GM21515 (cell line): Measurements from ENCODE around the gene TUBA1A.
"Not testable (repeated sequence)": the region's sequence is repeated elsewhere in the genome, so short reads cannot be mapped to it uniquely, and the experiment has no call there.

Experiments
- ATAC-seq: cut with Tn5 transposase; IDR thresholded peaks from one replicate; pipeline ENCODE4 v1.9.1; 2021; ENCODE audit not compliant: unreplicated experiment

TUBA1A gene

DNA sequence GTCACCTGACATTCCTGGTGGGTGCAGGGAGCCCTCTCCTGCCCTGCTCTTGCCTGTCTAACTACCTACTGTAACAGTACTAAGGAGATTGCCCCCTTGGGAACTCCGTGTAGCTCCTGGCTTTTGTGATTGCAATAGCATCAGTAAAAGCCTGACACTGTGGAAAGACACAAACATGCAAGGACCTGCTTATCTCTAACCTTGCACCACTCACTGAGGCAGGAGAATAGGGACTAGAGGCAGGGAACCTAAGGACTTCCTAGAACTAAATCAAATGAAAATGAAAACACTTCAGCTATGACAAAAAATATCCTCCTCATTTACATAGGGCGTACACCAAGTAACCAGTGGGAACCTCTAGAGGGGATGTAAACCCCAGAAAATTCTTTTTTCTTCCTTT lies 28.5 kb downstream of the TUBA1A start:
- ATAC-seq = no peak

DNA sequence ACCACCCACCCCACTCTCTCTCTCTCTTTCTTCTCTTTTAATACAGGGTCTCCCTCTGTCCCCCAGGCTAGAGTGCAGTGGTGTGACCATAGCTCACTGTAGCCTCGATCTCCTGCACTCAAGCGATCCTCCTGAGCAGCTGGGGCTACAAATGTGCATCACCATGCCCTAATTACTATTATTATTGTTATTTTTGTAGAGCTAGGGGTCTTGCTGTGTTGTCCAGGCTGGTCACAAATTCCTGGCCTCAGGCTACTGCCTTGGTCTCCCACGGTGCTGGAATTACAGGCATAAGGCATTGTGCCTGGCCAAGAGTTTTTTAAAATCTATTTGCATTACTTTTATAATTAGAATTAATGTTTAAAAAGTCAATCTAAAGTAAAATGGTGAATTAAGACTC lies 34.7 kb downstream of the TUBA1A start:
- no peak for ATAC-seq

- no peak for ATAC-seq
These were observed 41.5 kb downstream of the TUBA1A start for GRCh38 chr12:49147384-49147783.

GRCh38 chr12:49146406-49146805 lies 42.5 kb downstream of the TUBA1A start:
- no peak for ATAC-seq

GRCh38 chr12:49144384-49144783 lies 44.5 kb downstream of the TUBA1A start:
- no peak for ATAC-seq

GRCh38 chr12:49138999-49139398 lies 49.9 kb downstream of the TUBA1A start:
- no peak for ATAC-seq

GRCh38 chr12:49138587-49138986 lies 50.3 kb downstream of the TUBA1A start:
- ATAC-seq = no peak

GRCh38 chr12:49137476-49137875 lies 51.4 kb downstream of the TUBA1A start:
- ATAC-seq = no peak

DNA sequence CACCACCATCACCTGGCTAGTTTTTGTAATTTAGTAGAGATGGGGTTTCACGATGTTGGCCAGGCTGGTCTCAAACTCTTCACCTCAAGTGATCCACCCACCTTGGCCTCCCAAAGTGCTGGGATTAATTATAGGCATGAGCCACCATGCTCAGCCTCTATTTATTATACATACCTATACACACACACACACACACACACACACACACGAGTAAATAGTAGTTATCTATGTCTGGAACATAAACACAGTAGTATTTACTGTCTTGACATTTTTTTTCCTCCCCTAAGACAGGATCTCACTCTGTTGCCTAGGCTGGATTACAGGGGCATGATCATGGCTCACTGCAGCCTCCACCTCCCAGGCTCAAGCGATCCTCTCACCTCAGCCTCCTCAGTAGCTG lies 51.9 kb downstream of the TUBA1A start:
- not testable (repeated sequence) for ATAC-seq
